ENCODE measurements around the gene IL6R. TPM values are rescaled to one million over a fixed set of nuclear protein-coding genes. Genes with fewer than 3 reads are reported as not detected.
"Not testable (repeated sequence)": the region's sequence is repeated elsewhere in the genome, so short reads cannot be mapped to it uniquely, and the experiment has no call there.

The IL6R gene
- polyA plus RNA-seq, 1 donor = 7.7 TPM

DNA sequence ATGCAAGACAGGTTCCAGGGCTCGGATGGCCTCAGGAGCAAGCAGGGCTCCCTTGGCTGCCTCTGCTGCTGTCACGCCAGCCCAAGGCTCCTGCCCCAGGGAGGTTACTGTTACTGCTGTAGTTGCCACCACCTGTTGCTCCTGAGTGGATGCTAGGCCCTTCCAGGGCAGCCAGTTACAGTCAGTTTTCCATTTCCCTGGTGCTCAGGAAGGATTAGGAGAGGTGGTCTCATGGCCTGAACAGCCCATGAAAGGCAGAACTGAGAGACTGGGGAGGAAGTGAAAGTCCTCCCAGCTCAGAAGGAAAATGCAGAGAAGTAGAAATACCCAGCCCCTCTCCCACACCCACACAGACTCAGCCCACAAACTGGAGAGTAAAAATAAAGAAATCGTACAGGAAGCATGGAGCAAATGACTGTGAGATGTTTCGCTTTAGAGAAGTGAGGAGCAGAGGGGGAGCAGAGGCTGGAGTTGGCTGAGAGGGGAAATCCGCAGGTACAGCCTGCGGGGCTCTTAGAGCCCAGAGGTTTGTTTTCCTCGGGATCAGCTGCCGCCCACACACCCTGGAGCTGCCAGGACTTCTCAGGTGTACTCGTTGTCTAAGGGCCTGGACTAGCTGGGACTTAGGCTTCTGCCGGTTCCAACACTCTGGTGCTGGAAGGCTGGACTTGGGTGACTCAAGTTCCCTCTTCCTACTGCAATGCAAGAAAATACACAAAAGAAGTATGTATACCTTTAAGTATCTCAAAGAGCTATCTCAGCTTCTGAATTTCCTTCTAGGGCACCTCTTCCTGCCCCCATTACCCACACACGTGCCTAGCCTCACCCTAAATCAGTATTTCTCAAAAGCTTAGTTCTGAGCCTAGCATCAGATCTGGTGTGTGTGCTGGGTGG lies 2.3 kb downstream of the IL6R start:
- no peak for DNase-seq

DNA sequence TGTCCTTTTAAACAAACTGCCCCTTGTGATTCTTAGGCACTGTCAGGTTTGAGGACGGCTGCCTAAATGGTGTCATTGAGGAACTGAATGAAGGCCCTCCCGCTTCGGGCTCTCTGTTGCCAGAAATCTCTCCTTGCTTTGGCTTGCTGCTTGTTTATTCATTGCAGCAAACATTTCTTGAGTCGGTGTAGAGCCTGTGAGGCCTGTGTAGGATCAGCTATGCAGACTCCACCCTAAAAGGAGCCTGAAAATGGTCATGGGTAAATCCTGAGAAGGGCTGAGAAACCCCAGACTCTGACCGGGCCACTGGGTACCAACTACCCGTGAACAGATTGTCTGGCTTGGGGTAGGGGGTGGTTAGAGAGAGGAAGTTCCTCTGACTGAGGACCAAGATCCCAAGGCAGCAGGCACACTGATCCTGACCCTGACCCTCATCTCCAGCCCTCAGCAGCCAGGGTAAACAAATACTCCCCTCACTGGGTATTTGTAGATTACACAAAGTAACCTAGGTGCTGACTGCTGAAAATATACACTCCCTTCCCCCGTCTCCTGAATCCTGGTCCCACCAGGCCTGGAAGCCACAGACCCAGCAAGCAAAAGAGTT lies 3.1 kb downstream of the IL6R start:
- DNase-seq = no peak

DNA sequence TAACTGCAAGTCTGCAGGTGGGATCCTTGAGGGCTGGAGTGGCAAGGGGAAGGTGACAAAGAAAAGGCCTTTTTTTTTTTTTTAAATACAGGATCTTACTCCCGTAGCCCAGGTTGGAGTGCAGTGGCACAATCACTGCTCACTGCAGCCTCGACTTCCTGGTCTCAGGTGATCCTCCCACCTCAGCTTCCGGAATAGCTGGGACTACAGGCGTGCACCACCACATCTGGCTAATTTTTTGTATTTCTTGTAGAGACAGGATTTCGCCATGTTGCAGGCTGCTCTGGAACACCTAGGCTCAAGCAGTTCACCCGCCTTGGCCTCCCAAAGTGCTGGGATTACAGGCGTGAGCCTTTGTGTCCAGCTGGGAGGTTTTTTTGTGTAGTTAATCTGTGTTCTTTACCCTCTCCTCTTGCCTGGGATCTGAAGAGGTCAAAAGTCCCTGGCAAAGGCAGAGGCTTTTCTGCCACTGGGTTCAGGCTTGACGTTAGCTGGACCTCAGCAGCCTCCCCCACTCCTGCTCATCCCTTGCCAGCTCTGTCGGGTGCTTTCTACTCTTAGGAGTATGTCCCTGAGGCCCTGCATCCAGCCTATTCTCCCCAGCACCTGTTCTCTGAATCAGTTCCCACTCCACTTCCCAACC lies 5.2 kb downstream of the IL6R start:
- no peak for DNase-seq

DNA sequence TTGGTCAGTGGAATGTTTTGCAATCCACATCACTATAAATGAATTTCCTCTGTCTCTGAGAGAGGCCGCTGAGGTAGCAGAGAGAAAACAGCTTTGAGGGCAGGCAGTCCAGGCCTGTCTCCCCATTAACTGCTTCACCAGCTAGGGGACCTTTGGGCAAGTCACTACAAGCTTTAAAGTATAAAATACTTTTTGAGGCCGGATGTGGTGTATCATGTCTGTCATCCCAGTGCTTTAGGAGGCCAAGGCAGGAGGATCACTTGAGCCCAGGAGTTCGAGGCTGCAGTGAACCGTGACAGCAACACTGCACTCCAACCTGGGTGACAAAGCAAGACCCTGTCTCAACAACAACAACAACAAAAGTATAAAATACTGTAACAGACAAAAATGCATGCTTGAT lies 6.4 kb downstream of the IL6R start:
- DNase-seq = no peak

DNA sequence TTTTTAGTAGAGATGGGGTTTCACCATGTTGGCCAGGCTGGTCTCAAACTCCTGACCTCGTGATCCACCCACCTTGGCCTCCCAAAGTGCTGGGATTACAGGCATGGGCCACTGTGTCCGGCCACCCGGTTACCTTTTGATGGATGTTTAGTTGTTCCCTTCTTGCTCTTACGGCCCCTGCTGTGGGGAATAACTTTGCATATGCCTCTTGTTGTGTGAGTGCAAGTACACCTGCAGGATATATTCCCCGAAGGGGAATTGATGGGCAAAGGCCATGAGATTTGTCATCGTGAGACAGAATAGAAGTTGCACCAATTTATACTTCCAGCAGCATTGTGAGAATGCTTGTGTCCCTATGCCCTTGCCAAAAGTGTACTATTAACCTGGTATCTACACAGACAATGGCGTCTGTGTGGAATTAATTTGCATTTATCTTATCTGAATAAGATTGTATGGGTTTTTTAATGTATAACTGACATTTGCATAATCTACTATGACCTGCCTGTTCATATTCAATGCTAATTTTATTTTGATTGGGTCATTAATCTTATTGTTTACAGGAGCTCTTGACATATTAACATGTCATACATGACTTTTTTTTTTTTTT lies 8.1 kb downstream of the IL6R start:
- DNase-seq = no peak

DNA sequence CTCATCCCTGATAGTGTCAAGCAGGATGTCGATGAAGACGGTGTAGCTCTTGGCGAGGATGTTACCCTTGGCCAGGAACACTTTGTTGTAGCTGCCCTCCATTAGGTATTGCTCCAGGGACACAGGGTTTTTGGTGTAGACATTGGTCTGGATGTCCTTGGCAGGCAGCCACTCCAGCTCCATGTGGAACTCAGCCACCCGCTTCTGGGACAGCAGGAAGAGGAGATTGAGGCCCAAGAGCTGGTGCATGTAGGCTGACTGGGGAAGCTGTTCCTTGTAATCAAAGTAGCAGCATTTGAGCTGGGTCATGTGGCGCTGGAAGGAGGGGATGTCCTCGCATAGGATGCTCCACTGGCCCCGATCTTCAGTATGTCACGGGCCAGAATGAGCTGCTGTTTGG lies 9.5 kb downstream of the IL6R start:
- no peak for DNase-seq

DNA sequence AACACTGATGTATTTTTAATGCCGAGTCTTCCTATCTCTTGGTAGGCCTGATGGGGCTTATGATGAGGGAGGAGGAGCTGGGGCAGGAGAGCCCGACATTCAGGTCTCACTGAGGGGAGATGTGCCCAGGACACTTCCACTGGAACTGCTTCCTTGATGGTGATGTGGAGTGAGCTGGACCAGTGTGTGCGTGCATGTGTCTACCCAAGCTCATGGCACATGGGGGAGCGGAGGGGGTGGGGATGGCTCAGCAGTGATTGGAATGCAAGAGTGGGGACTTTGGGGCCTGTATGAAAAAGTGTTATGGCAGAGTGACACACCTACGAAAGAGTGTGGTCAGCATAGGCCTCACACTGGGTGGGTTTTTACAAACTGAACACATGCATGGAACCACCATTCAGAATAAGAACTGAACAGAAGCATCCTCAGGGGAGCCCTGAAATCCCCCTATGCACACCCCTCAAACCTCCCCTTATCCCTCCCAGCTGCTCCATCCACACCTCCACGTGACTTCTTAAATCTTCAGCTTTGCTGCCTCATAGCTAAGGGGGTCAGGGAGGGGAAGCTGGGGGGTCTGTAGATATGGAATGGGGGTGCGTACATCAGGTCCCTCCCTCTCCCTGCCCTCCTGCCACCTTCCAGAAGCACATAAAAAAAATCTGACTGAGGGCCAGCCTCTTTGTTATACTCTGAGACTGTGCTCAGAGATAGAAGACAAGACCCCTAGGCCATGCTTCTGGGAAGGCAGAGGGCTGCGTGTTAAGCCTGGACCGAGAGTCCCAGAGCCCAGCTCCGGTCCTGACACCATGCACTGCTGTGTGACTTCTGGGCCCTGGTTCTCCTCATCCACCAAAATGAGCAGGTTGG lies 11.6 kb downstream of the IL6R start:
- no peak for DNase-seq

DNA sequence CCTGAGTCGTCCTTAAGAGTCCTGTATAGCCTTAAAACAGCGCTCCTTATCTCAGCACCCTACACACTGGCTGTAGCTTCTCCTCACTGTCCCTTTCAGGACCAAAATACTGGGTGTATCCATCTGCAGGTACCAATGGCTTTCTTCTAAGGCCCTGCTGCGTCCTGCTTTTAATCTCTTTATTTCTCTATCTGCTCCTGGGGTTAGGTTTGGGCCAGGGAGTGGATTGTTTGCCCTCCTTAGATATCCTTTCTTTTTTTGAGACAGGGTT lies 12.1 kb downstream of the IL6R start:
- no peak for DNase-seq

DNA sequence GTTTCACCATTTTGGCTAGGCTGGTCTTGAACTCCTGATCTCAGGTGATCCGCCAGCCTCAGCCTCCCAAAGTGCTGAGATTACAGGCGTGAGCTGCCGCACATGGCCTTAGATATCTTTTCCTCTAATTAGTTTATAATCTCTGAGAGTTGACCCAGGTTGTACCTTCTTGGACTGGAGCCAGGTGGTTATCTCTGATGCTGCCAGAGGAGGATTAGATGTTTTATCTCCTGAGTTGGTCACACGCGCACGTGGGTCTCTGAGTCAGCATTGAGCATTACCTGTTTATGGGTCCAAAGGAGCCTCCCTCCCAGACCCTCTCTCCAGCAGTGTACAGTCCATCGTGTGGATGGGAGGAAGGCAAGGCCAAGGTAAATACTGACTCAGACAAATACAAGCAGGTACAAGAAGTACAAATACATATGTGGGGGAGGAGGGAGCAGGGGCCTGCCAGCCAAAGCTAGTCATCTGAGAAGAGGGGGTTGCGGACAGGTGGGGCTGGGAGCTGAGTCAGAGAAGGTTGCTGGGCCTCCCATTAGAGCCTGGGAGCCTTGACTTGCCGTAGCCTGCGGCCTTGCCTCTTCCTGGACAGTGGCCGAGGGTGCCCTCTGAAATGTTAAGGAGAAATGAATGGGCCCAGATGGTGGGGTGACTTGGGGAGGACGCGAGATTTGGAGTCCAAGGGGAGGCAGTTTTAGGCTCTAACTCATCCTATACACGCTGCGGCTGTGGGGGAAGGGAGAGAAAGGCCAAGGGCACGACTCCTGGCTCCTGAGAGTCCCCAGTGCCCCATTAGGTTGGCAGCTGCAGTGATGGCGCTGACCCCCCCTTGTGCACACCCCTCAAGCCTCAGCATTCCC lies 13.1 kb downstream of the IL6R start:
- no peak for DNase-seq

DNA sequence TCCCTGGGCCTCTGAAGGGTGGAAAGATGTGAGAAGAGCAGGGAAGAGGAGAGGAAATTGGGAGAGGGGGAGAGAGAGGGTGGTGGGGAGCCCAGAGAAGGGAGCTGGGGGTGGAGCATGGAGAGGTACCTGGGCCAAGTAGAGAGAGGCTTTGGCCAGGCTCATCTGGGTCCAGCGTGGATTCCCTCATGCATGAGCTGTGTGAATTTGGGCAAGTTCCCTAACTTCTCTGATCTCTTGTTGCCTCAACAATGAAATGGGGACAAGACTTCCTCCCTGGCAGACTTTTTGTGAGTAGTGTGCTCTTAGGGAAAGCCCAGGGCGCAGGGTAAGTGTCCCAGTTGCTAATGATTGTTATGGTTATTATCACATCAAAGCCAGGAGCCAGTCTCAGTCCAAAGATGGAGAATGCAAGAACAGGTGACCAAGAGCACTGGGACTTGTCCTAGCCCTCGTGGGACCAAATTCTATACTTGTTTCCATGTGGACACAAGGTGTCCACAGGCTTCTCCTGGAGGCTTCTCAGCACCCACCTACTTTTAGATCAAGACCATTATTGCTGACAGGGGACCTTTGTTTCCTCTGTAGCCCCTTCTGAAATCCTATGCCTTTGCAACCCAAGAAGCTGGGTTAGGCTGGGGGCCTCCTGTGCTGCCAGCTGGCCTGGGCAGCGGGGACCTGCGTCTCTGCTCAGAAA lies 13.9 kb downstream of the IL6R start:
- DNase-seq = no peak

DNA sequence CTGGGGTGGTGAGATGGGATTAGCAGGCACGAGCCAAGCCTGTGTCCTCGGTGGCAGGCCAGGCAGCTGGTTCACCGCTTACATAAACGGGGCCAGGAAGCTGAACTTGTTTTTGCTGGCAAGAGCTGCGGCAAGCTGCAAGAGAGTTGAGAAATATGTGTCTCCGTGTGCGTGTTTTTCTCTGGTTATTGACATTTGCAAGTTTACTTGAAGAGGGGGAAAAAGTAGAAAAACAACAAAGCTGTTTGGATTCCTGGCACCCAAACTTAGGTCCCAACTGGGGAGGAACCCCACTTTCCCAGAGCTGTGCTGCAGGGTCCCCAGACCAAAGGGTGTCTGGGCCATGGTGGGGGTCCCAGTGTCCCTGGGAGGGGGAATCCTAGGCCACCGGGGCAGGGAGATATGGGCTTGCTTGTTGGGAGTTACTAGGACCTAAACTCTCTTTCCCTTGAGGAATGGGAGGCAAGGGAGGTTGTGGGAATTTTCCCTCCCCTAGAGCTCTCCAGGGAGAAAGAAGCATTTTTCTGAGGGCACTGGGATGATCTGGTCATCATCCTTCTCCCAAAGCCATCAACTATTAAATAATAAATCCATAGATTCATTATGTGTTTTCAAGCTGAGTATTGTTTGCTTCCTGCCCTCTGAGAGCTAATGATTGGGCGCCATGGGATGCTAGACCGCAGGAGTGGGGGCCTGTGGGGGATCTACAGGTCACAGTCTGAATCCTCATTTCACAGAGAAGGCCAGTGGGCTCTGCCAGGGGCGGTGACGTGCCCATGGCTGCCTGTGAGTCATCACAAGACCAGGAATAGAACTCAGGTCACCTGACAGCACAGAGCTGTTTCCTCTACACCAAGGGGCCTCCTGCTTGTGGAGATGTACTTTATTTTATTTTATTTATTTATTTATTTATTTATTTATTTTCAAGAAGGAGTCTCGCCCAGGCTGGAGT lies 14.8 kb downstream of the IL6R start:
- peak; percentile 77 for DNase-seq

DNA sequence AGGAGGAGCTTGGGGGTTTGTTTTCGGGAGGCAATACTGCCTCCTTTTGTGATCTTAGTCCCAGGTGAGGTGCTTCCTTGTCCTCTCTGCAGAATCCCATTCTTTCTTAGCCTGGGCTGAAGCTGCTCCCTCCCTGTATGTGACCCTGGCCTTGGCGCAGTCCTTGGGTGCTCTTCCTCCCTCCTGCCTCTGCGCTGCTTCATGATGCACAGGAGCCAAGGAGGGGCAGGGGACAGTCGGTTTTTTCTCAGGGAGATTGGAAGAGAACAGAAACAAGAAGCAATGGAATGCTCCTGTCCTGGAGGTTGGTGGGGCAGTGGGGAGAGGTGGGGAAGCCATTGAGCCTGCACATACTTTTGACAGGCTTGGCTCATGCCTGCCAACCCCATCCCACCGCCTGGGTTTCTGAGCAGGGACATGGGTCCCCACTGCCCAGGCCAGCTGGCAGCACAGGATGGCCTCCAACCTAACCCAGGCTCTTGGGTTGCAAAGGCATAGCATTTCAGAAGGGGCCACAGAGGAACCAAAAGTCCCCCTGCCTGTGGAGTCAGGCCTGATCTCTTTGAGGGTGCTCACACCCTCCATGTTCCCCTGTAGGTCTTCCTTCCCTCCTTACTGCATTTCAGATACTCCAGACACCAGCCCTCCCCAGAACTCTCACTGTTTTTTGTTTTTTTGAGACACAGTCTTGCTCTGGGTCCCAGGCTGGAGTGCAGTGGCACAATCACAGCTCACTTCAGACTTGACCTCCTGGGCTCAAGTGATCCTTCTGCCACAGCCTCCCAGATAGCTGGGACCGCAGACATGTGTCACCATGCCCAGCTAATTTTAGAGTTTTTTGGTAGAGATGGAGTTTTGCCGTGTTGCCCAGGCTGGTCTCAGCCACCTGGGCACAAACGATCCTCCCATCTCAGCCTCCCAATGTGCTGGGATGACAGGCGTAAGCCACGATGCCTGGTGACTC lies 16.1 kb downstream of the IL6R start:
- no peak for DNase-seq

DNA sequence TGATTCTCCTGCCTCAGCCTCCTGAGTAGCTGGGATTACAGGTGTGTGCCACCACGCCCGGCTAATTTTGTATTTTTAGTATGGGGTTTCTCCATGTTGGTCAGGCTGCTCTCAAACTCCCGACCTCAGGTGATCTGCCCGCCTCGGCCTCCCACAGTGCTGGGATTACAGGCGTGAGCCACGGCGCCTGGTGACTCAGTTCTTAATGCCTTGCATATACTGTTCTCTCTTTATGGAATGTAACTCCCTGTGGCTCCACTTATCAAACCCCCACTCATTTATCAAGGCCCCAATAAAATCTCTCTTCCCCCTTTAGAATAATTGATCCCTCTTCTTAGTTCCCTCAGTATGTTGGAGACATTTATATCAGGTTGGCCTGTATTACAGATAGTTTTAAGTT lies 16.9 kb downstream of the IL6R start:
- not testable (repeated sequence) for DNase-seq

DNA sequence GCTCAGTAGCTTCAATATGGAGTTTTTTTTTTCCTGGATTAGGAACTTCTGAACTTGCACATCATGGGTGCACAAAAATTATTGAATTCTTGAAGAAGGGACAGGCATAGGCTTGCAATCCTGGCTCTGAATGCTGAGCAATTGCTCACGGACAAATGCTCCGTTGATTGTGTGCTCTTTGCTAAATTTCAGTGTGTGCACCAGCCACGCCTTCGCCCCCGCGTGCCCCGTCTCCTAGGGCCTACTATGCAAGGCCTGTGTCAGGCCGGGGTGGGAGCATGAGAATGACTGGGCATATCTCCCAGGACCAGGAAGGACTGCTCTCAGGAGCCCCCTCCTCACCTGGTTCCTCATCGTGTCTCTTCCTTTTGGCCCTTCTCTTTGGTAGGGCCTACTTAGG lies 17.4 kb downstream of the IL6R start:
- DNase-seq = no peak

DNA sequence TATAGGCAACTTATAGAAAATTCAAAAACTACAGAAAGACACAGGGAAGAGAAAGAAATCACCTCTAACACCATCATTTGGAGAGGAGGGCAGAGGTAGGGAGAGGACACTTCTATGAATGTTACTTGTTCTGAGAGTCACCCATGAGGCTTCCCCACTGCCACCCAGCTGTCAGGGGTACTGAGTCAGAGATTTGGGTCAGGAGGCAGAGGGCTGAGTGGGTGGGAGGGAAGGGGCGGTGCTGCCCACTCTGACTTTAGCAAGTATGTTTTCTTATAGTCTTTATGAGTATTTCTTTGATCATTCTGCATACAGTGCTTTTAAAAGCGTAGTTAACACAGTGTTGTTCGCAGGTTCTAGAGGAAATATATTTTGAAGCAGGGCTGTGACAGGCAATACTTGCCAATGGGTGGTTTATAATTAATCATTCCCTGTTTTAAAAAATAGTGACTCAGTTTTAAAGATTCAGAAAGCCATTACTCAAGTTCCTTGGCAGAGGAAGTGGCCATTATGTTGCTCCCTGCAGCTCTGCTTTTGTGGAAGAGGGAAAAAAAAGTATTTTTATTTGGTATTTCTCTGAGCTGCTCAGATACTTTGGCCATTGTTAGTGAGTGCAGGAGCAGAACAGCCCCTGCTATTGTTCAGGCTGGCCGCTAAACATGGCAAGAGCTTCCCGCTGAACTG lies 18.3 kb downstream of the IL6R start:
- DNase-seq = no peak

DNA sequence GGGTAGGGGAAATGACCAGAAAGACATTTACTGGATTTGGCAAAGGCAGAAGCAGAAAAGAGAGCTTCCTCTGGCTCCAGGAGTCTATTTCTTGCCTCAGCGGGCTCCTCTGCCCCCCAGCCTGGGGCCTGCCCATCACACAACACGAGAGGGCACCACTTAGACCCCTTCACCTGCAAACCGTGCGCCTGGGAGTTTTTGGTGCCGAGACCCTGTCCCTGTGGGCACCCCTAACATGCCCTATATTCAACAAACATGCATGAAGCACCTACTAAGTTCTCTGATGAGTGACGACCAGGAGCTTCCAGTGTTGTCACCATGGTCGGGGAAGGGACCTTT lies 18.8 kb downstream of the IL6R start:
- no peak for DNase-seq

DNA sequence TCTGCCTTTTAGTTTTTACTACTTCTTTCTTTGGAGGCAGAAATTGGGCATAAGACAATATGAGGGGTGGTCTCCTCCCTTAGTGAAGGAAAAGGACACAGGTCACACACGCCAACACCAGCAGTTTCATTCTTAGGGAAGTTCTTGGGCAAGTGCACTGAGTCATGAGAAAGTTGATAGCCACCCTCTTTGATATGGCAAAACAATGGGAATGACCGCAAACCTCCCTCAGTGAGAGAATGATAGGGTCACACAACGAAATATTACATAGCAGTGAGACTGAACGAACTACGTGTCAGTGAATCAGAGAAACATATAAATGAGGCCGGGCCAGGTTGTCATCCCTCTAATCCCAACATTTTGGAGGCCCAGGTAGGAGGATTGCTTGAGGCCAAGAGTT lies 20.0 kb downstream of the IL6R start:
- no peak for DNase-seq
